Measurements from ENCODE around the gene CLSTN2. TPM values are rescaled to one million over a fixed set of nuclear protein-coding genes. Genes with fewer than 3 reads are reported as not detected.

Gene CLSTN2
- total RNA-seq, 1 donor from 2014 or later, result 9.7 TPM

GRCh38 chr3:140010391-140010790, 75.4 kb downstream of the CLSTN2 start:
- DNase-seq (ENCODE audit: low read depth), result no peak
- TF ChIP-seq CTCF (conservative IDR thresholded peaks at IDR 0.05; ENCODE audit: low read depth, low read length), result no peak
- no peak overlapping the region for H3K4me3 ChIP-seq (ENCODE audit: low read depth, low read length)

- H3K4me3 ChIP-seq (ENCODE audit: low read depth, low read length), result no peak overlapping the region
- DNase-seq (ENCODE audit: low read depth), result no peak
Observed at GRCh38 chr3:140011086-140011485, 76.1 kb downstream of the CLSTN2 start.

GRCh38 chr3:140011611-140012277, 76.8 kb downstream of the CLSTN2 start:
- no peak for DNase-seq (ENCODE audit: low read depth)
- TF ChIP-seq CTCF (conservative IDR thresholded peaks at IDR 0.05; ENCODE audit: low read depth, low read length), result no peak
- no peak overlapping the region for H3K4me3 ChIP-seq (ENCODE audit: low read depth, low read length)

More at GRCh38 chr3:140011086-140011485, 76.1 kb downstream of the CLSTN2 start:
- TF ChIP-seq CTCF (conservative IDR thresholded peaks at IDR 0.05; ENCODE audit: low read depth, low read length), result no peak

GRCh38 chr3:140013220-140013619, 78.2 kb downstream of the CLSTN2 start:
- TF ChIP-seq CTCF (conservative IDR thresholded peaks at IDR 0.05; ENCODE audit: low read depth, low read length), result no peak
- H3K4me3 ChIP-seq (ENCODE audit: low read depth, low read length), result no peak overlapping the region
- DNase-seq (ENCODE audit: low read depth), result no peak

GRCh38 chr3:140014831-140015495, 80.0 kb downstream of the CLSTN2 start:
- TF ChIP-seq CTCF (conservative IDR thresholded peaks at IDR 0.05; ENCODE audit: low read depth, low read length), result no peak
- H3K4me3 ChIP-seq (ENCODE audit: low read depth, low read length), result no peak overlapping the region
- no peak for DNase-seq (ENCODE audit: low read depth)

- H3K4me3 ChIP-seq (ENCODE audit: low read depth, low read length), result no peak overlapping the region
- DNase-seq (ENCODE audit: low read depth), result no peak
- no peak for TF ChIP-seq CTCF (conservative IDR thresholded peaks at IDR 0.05; ENCODE audit: low read depth, low read length)
Observed at GRCh38 chr3:140015741-140016140, 80.8 kb downstream of the CLSTN2 start.

GRCh38 chr3:140018556-140018955, 83.6 kb downstream of the CLSTN2 start:
- H3K4me3 ChIP-seq (ENCODE audit: low read depth, low read length), result no peak overlapping the region
- no peak for TF ChIP-seq CTCF (conservative IDR thresholded peaks at IDR 0.05; ENCODE audit: low read depth, low read length)
- DNase-seq (ENCODE audit: low read depth), result no peak
